Thyroid gland (tissue), 4 donors: ENCODE results near the gene HAO2. TPM values are rescaled to one million over a fixed set of nuclear protein-coding genes. Genes with fewer than 3 reads are reported as not detected.
"Not testable (repeated sequence)": the region's sequence is repeated elsewhere in the genome, so short reads cannot be mapped to it uniquely, and the experiment has no call there.

Source experiments
- DNase-seq, 2 donors: peaks; one replicate each; pipeline ENCODE4 v3.0.0-alpha.2; 2019
- H3K27ac ChIP-seq, 3 donors: fragments of 200-600 bp; sonication (generic); 1 replicate in 2 of 3; 2 replicates in 1 of 3; pipeline ENCODE4 v1.5.1; 2016 to 2019; ENCODE audit warnings: mild to moderate bottlenecking in 1 of 3, moderate library complexity in 1 of 3
- H3K27me3 ChIP-seq: fragments of 200-600 bp; sonication (generic); one replicate; pipeline ENCODE4 v1.5.1; 2019
- H3K36me3 ChIP-seq, 2 donors: fragments of 200-600 bp; sonication (generic); one replicate each; pipeline ENCODE4 v1.5.1; 2016 to 2019
- H3K4me1 ChIP-seq, 2 donors: fragments of 200-600 bp; sonication (generic); one replicate each; pipeline ENCODE4 v1.5.1; 2017 to 2019
- H3K4me3 ChIP-seq, 3 donors: fragments of 200-600 bp; sonication (generic); replicated peaks in 1 of 3; 1 replicate in 2 of 3; 2 replicates in 1 of 3; pipeline ENCODE4 v1.5.1; 2016; ENCODE audit warnings: mild to moderate bottlenecking in 1 of 3
- H3K9me3 ChIP-seq: fragments of 200-600 bp; sonication (generic); one replicate; pipeline ENCODE4 v1.5.1; 2017
- POLR2A ChIP-seq, 2 donors: fragments of 450-650 bp; IDR thresholded peaks; one replicate each; pipeline ENCODE4 v1.6.1; 2017; ENCODE audit warnings: antibody characterized with exemption in 2 of 2, mild to moderate bottlenecking in 2 of 2, moderate library complexity in 1 of 2
- WGBS, 2 donors: methylation state at CpG; one replicate each; pipeline ENCODE4 v1.1.5; 2017; 5-methylcytosine and 5-hydroxymethylcytosine counted together
- intact Hi-C: fragments of 100-400 bp; cut with DNase I; formaldehyde crosslinking; loops from one replicate; pipeline ENCODE4 v1.15.1; 2023
- total RNA-seq, 4 donors: library from RNA; depleted of rRNA; stranded (reverse); fragments of >200 nt; gene quantifications; one replicate each; pipeline ENCODE4 v1.2.3, GENCODE V29; 2016
- TF ChIP-seq, protein P1 (sequence below), 6 experiments: fragments of 200-600 bp in 3 of 6; fragments of 450-650 bp in 3 of 6; sonication (generic) in 3 of 6; IDR thresholded peaks; one replicate each; pipeline ENCODE4 v1.5.1; 2016 to 2019; ENCODE audit warnings: antibody characterized with exemption in 6 of 6, mild to moderate bottlenecking in 2 of 6, inconsistent platforms in 1 of 6, moderate library complexity in 1 of 6

The HAO2 gene
- total RNA-seq, 4 donors from 2014 or later: not detected

DNA sequence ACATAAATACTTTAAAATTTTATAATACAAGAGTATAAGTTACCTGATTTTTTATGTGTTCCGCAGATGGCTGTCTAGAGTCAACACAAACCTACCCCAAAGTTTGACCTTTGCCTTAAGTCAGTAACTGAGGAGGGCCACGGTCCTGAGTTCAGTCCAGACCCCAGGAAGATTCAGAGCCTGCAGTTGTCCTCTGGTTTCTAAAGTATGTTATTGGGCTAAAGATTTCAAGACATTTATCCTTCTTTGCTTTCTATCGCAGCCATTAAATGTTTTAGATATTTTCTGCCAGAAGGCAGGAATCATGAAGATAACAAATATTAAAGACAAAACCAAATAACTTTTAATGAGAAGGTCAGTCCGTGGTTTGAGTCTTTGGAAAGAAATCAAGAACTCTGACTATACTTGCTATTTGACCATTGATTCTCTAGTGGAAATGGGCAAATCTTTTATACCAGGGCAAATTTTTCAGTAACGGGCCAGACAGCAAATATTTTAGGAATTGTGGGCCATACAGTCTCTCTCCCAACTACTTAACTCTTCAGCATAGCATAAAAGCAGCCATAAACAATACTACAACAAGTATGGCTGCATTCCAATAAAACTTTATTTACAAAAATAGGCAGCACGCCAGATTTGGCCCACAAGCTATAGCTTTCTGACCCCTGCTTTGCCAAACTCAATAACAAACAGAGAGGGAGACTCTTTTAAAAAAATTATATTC lies 38.0 kb upstream of the HAO2 start:
- Histone ChIP-seq H3K4me1 (peaks cover 6 to 13% of the 10 kb centered on the region in 2 donors), H3K27me3 (no peaks in the 10 kb centered on the region), H3K27ac (no peak overlapping the region), H3K4me3 (no peak overlapping the region), H3K9me3 (no peaks in the 10 kb centered on the region), H3K36me3 (no peaks in the 10 kb centered on the region)
- no peak for DNase-seq
- WGBS, 2 donors: 83 to 84% methylated on average over 6 of the region's 6 CpGs
- intact Hi-C loops: no loop called here
- no peak for TF ChIP-seq POLR2A (IDR thresholded peaks at IDR 0.05)
- TF ChIP-seq, protein P1, sequence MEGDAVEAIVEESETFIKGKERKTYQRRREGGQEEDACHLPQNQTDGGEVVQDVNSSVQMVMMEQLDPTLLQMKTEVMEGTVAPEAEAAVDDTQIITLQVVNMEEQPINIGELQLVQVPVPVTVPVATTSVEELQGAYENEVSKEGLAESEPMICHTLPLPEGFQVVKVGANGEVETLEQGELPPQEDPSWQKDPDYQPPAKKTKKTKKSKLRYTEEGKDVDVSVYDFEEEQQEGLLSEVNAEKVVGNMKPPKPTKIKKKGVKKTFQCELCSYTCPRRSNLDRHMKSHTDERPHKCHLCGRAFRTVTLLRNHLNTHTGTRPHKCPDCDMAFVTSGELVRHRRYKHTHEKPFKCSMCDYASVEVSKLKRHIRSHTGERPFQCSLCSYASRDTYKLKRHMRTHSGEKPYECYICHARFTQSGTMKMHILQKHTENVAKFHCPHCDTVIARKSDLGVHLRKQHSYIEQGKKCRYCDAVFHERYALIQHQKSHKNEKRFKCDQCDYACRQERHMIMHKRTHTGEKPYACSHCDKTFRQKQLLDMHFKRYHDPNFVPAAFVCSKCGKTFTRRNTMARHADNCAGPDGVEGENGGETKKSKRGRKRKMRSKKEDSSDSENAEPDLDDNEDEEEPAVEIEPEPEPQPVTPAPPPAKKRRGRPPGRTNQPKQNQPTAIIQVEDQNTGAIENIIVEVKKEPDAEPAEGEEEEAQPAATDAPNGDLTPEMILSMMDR (IDR thresholded peaks at IDR 0.05): no peak

DNA sequence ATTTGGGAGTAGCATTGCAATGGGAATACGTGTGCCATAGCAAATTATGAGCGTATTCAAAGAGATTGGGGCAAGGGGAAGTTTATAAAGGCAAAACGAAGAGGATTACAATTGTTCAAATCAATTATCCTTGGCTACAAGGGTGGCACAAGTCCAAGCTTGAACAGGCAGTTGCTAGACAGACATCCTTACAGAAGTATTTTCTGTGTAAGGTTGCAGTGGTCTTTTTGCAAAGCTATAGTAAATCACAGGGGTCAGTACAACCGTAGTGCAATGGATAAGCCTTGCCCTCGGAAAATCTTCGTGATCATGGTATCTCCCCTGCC lies 37.4 kb upstream of the HAO2 start:
- WGBS, 2 donors: 88 to 94% methylated on average over 6 of the region's 6 CpGs
- Histone ChIP-seq H3K4me1 (peaks cover 6 to 13% of the 10 kb centered on the region in 2 donors), H3K4me3 (no peak overlapping the region), H3K36me3 (no peaks in the 10 kb centered on the region), H3K27ac (no peak overlapping the region), H3K27me3 (no peaks in the 10 kb centered on the region), H3K9me3 (no peaks in the 10 kb centered on the region)
- intact Hi-C loops: no loop called here
- DNase-seq: no peak
- TF ChIP-seq POLR2A (IDR thresholded peaks at IDR 0.05): no peak
- TF ChIP-seq, protein P1 (IDR thresholded peaks at IDR 0.05): no peak

DNA sequence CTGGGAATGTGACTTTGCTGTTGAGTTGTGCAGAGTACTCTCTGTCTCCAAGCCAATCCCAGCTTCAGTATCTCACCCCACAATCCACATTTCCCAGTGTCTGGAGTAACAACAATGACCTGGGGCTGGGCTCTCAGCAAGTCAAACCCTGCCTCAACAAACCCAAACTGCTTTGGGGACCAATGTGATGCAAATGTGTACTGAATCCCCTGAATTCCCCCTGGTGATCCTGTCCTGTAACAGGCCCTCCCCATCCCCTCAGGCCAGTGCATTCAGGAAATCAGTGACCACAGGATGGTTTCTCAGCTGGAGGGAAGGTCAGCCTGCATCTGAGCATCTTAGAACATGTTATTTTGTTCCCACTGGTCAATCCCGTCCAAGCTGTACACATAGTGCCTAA lies 36.7 kb upstream of the HAO2 start:
- Histone ChIP-seq H3K9me3 (no peaks in the 10 kb centered on the region), H3K27ac (no peak overlapping the region), H3K4me3 (no peak overlapping the region), H3K4me1 (peaks cover 6 to 11% of the 10 kb centered on the region in 2 donors), H3K36me3 (no peaks in the 10 kb centered on the region), H3K27me3 (no peaks in the 10 kb centered on the region)
- no peak for TF ChIP-seq POLR2A (IDR thresholded peaks at IDR 0.05)
- TF ChIP-seq, protein P1 (IDR thresholded peaks at IDR 0.05): no peak
- DNase-seq: no peak
- WGBS, 2 donors: 77 to 92% methylated on average over 1 of the region's 1 CpG
- intact Hi-C loops: no loop called here

DNA sequence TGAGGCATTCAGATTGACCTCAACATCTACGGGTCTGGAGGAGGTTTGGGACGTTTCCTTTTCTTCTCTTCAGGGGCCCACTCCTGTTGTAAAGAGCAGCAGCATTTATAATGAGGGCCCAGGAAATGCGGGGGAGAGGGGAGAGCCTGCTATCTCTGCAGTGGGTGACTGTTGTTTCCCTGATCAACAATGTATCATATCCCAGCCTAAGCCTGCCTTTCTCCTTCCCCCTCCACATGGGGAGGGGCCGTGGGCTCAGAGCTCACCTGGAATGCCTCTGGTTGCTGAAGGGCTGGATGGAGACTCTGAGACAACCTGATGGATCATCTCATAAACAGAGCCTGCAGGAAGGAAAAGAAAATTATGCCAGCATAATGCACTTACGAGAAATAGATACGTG lies 36.0 kb upstream of the HAO2 start:
- intact Hi-C loops: no loop called here
- Histone ChIP-seq H3K4me3 (no peak overlapping the region), H3K9me3 (no peaks in the 10 kb centered on the region), H3K27ac (no peak overlapping the region), H3K36me3 (no peaks in the 10 kb centered on the region), H3K4me1 (peaks cover 4% of the 10 kb centered on the region in 2 donors), H3K27me3 (no peaks in the 10 kb centered on the region)
- TF ChIP-seq, protein P1 (IDR thresholded peaks at IDR 0.05): no peak
- WGBS, 2 donors: 76 to 85% methylated on average over 6 of the region's 6 CpGs
- no peak for DNase-seq

DNA sequence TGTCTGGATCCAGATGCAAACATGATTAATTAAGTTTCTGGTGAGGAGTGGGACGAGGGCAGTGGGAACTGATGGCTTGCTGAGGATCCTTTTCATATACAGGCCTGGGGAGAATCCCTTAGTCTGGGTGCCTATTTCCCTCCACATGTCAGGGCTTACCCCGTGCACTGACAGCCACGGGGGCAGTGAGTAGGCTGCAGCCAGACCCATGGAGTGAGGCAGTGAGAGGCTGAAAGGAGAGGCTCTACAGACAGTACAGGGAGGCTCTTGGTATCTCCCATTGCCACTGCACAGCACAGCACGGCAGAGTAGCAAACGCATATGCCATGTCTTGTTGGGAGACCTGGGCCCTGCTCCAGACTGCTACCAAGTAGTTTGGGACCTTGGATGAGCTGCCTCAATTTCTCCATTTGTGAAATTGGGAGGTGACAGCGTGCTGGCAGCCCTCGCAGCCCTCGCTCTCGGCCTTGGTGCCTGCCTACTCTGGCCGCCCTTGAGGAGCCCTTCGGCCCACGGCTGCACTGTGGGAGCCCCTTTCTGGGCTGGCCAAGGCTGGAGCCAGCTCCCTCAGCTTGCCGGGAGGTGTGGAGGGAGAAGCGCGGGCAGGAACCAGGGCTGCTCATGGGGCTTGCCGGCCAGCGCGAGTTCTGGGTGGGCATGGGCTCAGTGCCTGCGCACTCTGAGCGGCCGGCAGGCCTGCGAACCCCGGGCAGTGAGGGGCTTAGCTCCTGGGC lies 35.3 kb upstream of the HAO2 start:
- H3K9me3 ChIP-seq: no peaks in the 10 kb centered on the region
- H3K27ac ChIP-seq: no peak overlapping the region
- DNase-seq: no peak
- no peaks in the 10 kb centered on the region for H3K27me3 ChIP-seq
- H3K4me1 ChIP-seq: no peaks in the 10 kb centered on the region
- no peaks in the 10 kb centered on the region for H3K36me3 ChIP-seq
- intact Hi-C loops: no loop called here
- TF ChIP-seq POLR2A (IDR thresholded peaks at IDR 0.05): no peak
- TF ChIP-seq, protein P1 (IDR thresholded peaks at IDR 0.05): no peak
- no peak overlapping the region for H3K4me3 ChIP-seq
- 94 to 96% methylated on average over 15 to 20 of the region's 23 CpGs for WGBS, 2 donors

DNA sequence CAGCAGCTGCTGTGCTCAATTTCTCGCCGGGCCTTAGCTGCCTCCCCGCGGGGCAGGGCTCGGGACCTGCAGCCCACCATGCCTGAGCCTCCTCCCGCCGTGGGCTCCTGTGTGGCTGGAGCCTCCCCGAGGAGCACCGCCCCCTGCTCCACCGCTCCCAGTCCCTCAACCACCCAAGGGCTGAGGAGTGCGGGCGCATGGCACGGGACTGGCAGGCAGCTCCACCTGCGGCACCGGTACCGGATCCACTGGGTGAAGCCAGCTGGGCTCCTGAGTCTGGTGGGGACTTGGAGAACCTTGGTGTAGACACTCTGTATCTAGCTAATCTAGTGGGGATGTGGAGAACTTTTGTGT lies 34.7 kb upstream of the HAO2 start:
- H3K4me1 ChIP-seq, intact Hi-C loops, H3K36me3 ChIP-seq, H3K27ac ChIP-seq, H3K4me3 ChIP-seq, H3K27me3 ChIP-seq, H3K9me3 ChIP-seq, DNase-seq: not testable (repeated sequence)
- 100% methylated on average over 1 to 5 of the region's 16 CpGs for WGBS, 2 donors
